Suppressor macrophage (primary cell): Measurements from ENCODE around the gene ODAD3.
"Not testable (repeated sequence)": the region's sequence is repeated elsewhere in the genome, so short reads cannot be mapped to it uniquely, and the experiment has no call there.

Experiments
- DNase-seq, 4 experiments: peaks; one replicate each; pipeline ENCODE4 v3.0.0-alpha.2; 2020 to 2022

ODAD3 gene

DNA sequence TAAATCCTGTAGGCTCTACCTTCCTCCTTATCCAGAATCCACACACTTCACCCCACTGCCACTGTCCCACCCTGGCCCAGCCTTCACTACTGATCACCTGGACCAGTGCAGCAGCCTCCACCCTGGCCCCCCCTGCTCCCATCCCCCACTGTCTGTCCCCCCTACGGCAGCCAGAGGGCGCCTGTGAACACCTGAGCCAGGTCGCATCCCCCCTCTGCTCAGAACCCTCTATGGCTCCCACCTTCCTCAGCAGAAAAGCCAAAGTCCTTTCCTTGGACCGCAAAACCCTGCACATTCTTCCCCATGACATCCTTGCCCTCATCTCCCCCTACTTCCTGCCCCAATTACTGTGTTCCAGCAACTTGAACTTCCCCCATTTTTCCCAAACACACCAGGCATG, 25.3 kb upstream of the ODAD3 start:
- no peak for DNase-seq

DNA sequence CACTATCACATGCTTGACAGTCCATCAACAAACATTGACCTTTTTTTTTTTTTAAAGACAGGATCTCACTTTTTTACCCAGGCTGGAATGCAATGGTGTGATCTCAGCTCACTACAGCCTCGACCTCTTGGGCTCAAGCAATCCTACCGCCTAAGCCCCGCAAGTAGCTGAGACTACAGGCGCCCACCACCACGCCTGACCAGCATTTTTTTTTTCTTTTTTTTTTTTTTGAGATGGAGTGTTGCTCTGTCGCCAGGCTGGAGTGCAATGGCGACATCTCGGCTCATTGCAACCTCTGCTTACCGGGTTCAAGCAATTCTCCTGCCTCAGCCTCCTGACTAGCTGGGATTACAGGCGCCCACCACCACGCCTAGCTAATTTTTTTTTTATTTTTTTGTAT, 24.0 kb upstream of the ODAD3 start:
- DNase-seq = not testable (repeated sequence)

DNA sequence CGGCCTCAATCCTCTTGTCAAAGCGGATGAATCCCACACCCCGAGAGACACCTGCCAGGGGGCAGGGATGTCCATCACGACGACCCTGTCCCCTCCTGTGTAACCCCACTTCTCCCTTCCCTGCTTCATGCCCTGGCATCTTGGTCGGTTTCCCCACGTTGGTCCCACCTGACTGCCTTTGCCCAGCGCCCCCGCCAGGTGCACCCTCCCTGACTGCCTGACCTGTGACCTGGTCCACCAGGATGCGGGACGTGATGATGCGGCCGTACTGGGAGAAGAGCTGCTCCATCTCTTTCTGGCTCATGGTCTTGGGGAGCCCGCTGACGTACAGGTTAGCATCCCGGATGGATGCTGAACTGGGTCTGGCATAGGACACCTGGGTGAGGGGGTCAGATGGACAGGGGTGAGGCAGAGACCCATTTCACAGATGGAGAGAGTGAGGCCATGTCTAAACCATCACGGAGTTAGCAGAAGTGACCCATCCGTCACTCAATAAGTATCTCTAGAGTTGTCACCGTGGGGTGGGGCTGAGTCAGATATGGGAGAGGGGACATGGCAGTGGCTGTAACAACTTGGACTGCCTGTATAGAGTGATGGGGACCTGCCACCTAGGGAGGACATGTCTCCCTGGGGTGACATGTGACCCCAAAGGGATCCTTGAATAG, 23.4 kb upstream of the ODAD3 start:
- no peak for DNase-seq

DNA sequence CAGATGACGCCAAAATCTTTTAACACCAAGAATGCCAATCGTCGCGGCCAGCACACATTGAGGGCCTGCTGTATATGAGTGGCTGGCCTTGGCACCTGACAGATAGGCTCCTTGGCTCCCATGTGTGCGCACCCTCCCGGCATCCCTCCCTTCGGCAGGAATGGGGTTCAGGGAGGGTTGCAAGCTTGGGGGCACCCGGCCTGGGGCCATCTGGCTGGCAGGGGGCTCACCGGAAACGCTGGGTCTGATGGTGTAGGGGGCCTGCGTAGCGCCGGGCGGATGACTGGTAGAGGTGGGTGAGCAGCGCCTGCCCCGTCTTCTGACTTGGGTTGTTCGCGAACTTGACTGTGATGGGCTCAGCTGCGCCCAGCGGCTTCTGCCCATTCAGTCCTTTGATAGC, 22.9 kb upstream of the ODAD3 start:
- no peak for DNase-seq

DNA sequence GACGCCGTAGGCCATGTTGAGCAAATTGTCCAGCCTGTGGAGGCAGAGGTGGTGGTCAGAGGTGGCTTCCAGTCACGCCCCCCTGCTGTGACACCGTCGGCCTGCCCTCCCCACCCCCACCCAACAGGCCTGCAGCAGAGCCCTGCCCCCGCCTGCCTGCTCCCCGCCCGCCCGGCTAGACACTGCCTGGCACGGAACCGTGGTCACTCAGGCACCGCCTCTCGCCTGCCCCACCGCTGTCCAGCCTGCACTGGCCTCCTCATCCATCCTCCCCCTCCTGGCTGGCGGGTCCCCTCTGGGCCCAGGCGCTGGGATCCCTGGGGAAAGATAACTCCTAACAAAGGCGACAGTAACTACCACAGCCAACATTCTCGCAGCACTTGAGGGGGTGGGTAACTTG, 22.2 kb upstream of the ODAD3 start:
- no peak for DNase-seq

DNA sequence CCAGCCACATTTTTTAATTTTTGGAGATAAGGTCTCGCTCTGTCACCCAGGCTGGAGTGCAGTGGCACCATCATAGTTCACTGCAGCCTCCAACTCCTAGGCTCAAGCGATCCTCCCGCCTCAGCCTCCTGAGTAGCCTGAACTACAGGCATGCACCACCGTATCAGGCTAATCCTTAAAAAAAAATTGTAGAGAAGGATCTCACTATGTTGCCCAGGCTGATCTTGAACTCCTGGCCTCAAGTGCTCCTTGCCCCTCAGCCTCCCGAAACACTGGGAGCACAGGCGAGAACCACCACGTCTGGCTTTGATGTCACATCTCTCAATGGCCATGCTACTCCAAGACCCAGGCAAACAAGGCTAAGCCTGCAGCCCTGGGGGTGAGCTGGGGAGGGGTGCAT, 21.7 kb upstream of the ODAD3 start:
- no peak for DNase-seq

DNA sequence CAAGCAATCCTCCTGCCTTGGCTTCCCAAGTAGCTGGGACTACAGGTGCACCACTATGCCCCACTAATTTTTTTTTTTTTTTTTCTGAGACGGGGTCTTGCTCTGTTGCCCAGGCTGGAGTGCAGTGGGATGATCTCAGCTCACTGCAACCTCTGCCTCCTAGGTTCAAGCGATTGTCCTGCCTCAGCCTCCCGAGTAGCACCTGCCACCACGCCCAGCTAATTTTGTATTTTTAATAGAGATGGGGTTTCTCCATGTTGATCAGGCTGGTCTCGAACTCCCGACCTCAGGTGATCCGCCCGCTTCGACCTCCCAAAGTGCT, 20.3 kb upstream of the ODAD3 start:
- DNase-seq = not testable (repeated sequence)

DNA sequence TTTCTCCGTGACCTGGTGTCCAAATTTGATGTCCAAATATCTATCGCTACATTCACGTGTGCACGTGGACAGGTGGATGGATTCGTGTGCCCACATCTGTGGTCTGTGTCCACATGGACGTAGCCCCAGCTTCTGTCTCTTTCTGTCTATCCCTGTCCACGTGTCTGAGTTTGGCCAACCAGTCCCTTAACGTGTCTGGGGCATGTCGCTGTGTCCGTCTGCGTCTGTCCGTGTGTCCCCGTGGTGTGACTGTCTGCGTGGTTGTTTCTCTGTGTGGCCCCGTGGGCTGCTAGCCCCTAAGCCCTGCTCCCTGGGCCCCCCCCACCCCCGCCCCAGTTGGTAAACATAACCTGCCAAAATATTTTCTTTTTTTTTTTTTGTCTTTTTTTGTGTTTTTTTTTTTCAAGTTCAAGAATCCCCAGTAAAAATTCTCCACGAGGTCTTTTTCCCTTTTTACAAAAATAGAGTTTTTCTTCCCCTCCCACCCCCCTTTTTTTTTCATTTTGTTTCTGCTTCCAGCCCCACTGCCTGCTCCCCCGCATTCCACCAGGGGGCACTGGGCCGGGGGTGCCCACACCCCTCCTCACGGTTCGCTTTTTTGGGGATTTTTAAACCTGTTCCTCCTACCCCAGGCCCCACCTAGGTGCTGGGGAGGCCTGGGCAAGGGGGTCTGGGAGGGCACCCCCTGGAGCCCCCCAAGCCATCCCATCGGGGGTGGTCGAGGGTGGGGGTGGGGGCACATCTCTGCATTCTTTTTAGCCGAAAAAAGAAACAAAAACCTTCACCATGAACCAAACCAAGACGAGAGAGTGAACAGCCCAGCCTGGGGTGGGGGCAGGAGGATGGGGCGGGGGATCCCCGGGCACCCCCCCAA, 18.8 kb upstream of the ODAD3 start:
- DNase-seq = peak in 1 of 4 experiments; percentile 19

DNA sequence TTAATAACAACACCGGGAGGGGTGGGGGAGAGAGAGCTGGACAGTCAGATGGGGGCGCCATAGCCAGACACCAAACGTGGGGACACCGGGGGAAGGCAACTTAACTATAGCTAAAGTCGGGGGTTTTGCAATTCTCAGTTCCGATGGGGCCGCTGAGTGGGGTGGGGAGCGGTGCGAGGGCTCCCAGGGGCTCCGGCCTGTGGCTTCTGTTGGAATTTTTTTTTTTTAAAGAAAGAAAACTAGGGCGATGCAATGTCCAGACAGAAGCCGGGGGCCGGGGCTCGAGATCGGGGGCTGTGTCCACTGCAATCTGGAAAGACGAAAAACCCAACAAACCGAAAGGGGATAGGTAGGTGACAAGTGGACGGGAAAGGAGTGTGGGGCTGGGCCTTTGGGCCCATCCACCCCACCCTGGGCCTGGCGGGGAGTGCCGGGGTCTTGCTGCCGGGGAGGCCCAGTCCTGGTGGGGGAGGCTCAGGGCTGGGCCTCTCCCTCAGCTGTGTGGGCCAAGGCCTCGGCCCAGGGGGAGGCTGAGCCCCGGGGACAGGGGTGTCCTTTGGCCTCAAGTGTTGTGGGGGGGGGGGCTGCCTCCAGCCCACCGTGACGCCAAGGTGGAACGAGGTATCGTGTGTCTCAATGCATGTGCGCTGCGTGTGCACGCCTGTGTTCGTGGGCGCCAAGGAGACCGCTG, 17.8 kb upstream of the ODAD3 start:
- DNase-seq = peak in 1 of 4 experiments; percentile 16

DNA sequence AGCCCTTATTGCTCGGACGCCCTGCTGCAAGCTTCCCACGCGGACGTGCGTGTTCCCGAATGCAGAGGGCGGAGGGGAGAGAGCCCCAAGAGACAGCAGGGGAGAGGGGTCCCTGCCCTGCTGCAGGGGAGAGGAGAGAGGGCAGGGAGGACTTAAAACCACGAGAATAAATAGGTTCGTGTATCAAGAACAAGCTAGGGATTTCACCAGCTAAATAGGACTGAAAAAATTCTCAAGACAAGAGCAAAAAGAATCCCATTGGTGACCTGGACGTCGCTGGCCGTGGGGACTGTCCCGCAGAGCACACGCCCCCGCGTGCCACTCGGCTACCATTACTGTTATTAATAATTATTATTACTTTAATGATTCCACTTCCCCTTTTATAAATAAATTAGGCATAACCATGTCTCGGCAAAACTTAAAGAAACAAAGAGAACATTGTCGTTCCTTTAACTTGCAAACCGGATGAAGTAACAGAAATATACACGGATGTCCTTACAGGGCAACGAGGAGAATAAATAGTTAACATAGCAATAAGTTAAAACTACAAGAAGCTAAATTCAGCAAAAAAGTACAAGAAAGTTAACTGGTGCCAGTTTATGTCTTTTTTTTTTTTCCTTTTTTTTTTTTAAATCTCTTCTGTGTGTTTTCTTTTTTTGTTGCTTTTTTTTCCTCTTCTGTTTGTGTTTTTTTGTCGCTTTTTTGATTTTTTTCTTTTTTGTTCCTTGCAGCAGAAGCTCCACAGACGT, 17.1 kb upstream of the ODAD3 start:
- no peak for DNase-seq

DNA sequence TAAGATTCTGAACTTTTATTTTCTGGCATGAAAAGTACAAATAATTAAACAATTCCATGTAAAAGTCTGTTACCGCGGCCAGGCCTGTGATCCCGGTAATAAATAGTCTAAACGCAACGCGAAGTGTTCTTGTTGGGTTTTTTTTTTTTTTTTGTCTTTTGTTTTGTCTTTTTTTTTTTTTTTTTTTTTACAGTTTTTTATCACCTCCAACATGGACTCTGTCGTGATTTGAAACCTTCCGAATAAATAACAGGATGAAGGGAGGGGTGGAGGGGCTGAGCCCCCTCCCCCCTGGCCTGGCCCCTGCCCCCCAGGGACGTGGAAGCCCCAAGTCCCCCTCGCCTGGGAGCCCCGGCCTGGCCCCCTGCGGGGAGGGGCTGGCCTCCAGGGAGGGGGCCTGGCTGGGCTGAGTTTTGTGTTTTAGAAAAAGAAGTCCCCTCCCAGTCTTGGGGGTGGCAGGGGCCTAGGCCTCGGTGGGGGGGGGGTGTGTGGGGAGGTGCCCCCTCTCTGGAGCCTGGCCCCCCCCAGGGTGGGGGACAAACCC, 16.5 kb upstream of the ODAD3 start:
- no peak for DNase-seq

DNA sequence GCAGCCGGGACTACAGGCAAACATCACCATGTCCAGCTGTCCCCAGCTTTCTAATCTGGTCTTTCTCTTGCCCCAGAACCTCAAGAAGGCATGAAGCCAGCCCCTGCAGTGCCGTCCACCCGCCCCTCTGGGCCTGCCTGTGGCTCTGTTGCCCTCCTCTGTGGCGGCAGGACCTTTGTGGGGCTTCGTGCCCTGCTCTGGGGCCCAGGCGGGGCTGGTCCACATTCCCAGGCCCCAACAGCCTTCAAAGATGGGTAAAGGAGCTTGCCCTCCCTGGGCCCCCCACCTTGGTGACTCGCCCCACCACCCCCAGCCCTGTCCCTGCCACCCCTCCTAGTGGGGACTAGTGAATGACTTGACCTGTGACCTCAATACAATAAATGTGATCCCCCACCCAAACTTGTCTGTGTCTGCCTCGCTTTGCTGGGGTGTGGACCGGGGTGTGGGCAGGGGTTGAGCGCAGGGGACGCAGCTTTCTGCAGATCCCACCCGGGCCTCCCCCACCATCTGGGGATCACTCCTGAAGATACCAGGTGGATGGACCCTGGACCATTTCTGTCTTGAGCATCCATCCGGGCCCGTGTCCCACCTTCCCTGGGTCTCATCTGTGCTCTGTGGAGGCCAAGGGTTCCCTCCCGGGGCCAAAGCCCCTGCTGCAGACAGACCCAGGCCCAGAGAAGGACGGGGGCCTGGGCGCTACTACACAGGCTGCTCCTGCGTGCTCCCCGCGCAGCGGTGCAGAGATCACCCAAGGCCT, 15.8 kb upstream of the ODAD3 start:
- no peak for DNase-seq

DNA sequence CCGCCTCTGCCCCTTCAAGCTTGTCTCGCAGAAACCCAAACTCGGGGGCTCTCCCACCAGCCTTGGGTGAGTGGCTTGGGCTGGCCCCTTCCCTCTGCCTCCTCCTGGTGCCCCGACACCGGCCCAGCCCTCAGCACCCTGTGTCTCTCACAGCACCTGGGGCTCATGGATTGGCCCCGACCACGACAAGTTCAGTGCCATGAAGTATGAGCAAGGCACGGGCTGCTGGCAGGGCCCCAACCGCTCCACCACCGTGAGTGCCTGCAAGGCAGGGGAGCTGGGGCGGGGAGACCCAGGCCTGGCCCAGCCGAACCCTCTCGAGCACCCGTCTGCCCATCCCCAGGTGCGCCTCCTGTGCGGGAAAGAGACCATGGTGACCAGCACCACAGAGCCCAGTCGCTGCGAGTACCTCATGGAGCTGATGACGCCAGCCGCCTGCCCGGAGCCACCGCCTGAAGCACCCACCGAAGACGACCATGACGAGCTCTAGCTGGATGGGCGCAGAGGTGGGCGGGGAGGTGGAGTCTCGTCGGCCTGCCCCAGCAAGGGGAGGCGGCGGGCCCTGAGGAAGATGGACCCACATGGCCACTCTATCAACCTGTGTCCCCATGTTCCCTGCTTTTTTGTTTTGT, 14.1 kb upstream of the ODAD3 start:
- DNase-seq = no peak

DNA sequence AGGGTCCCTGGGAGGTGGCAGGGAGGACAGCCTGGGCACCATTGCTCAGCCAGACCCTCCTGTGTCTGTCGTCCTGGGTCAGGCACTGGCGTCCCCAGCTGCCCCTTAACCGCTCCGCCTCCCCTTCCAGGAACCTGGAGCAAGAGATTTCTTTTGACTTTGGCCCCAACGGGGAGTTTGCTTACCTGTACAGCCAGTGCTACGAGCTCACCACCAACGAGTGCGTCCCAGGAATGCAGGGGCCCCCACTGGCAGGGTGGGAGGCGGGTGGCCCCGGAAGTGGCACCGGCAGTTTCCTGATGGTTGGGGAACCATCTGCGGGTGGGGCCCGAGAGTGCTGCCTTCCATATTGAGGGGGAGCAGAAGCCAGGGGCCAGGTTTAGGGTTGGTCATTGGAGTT, 13.5 kb upstream of the ODAD3 start:
- no peak for DNase-seq

DNA sequence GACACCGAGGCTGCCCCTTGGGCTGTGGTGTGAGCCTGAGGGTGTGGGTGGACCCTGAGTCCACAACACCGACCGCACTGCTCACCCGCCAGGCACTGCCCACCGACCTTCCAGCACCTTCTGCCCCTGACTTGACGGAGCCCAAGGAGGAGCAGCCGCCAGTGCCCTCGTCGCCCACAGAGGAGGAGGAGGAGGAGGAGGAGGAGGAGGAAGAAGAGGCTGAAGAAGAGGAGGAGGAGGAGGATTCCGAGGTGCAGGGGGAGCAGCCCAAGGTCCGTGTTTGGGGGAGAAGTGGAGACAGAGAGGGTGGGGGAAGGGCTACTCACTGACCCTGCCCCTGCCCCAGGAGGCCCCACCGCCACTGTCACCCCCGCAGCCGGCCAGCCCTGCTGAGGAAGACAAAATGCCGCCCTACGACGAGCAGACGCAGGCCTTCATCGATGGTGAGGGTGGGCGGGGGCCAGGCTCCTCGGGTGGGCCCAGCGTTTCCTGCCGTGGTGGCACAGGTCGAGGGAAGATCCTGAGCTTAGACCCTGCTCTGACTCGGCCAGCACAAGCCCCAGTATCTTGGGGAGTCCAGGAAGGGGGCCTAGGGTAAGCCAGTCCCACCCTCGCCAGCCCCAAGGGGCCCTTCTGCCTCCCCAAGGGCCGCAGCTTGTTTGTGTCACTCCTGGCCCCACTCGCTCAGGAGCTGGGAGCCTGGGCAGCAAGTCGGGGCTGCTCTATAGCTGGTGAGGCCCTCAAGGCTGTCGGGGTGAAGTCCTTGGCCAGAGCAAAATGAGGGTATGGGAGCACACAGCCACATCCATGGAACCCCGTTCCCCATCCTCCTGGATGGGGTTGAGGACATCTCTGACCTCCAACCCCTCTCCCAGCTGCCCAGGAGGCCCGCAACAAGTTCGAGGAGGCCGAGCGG, 12.7 kb upstream of the ODAD3 start:
- DNase-seq = no peak

DNA sequence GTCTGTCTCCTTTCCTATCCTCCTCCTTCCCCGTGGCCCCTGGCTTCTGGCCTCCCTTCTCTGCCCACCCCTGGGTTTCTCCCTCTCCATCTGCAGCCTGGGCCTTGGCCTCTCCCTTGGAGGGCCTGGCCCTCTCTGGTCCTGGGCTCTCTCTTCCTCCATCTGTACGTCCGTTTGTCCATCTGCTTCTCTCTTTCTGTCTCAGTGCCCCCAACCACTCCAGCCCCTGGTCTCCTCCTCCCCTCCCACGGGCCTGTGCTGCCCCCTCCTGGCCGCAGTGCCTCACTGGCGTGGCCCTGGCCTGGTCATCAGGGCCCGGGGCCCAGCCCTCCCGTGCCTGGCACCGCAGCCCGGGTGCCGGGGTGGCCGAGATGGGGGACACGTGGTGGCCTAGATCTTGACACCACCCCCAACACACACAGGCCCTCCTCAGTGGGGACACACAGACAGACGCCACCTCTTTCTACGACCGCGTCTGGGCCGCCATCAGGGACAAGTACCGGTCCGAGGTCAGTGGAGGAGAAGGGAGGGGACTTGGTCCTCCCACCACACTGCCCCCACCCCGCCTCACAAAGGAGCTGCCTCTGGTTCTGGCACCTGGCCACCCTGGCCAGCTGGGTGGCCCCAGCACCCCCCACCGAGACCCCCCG, 11.9 kb upstream of the ODAD3 start:
- peak; percentile 50 to 80 (median 64) for DNase-seq

DNA sequence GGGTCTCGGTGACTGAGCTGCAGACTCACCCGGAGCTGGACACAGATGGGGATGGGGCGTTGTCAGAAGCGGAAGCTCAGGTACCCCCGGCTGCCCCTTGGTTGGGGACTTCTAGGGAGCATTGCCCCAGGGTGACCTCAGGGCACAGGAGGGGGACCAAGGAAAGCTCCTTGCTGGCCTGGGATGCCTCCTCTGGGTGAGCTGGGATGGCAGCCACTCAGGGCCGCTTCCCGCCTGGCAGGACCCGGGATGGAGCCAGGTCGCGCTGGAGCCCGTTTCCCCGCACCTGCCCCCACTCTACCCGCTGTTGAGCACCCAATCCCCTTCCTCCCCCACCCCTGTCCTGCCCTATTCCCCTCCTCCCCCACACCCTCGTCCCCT, 11.3 kb upstream of the ODAD3 start:
- no peak for DNase-seq

DNA sequence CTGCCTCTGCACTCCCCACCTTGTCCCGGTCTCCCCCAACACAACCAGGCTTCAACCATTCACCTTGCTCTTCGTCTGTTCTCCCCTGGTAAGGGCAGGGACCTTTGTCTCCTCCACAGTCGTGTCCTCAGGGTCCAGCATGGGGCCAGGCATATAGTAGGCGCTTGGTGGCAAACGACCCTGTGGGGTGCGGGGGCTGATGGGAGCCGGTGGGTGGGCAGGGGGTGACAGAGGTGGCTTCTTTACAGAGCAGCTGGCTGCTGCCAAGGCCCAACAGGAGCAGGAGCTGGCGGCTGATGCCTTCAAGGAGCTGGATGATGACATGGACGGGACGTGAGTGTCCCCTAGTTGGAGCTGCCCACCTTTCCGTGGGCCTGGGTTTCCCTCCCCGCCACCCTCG, 10.2 kb upstream of the ODAD3 start:
- DNase-seq = no peak

DNA sequence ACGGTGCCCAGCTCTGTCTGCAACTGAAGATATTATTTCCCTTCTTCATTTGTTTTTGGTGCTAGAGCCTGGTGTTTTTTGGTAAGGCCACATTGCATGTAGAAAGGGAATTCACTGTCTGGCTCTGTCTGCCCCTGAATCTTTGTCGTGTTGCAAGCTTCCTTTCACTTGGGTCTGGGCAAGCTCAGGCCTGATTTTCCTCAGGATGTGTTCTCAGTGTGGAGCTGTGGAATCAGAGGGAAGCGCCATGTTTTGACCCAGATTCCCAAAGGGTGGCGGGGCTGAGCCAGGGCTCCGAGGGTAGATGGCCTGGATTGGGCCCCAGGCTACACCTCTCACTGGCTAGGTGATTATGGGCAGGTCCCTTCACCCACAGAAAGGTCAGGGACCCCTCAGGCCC, 9.1 kb upstream of the ODAD3 start:
- no peak for DNase-seq

DNA sequence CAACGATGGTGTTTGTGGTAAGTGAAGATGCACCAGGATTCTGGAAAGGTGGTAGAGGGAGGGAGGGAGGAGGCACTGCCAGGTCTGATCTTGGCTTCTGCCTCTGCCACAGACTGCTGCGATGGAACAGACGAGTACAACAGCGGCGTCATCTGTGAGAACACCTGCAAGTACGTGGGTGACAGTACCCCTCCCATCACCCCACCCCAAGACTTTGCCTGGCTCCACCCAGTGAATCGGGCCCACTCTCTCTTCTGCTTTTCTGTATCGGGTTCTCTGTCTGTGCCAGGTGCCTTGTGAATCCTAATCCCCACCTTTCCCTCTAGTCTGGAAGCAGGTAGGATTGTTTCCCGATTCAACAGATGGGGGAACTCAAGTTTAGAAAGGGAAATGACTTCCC, 3.0 kb upstream of the ODAD3 start:
- DNase-seq = no peak
